K562 (cell line): ENCODE data around the gene SLC9C2. TPM values are rescaled to one million over a fixed set of nuclear protein-coding genes. Genes with fewer than 3 reads are reported as not detected.

ENCODE experiments used
- ATAC-seq: fragments of 200-7000 bp; cut with Tn5 transposase; 3 replicates; pipeline ENCODE4 v1.9.1; 2020; ENCODE audit warnings: moderate library complexity
- BruUV-seq: library from RNA; stranded (reverse); fragments of 400-500 nt; replicated peaks from 2 replicates; lab custom pipeline; 2021; lab: Mats Ljungman, UMichigan
- CTCF ChIA-PET: fragments of 300-600 bp; formaldehyde crosslinking; extraction: SDS; loops from one replicate; lab custom pipeline; 2021; ENCODE audit warnings: low intra/inter-chr PET ratio; lab: Yijun Ruan, JAX
- POLR2A ChIA-PET: fragments of 300-600, 350-650 bp; sonication (Branson Sonifier 250); formaldehyde crosslinking; extraction: SDS; loops from one replicate; lab custom pipeline; 2021; ENCODE audit warnings: antibody characterized with exemption, inconsistent platforms; lab: Yijun Ruan, JAX
- DNase-seq, 4 experiments: peaks; one replicate each; pipeline versions ENCODE4 v3.0.0 to v3.0.0-alpha.2; 2011 to 2018; ENCODE audit warnings: low spot score in 3 of 4, mixed read lengths in 3 of 4; ENCODE audit errors: extremely low read depth in 1 of 4
- FAIRE-seq: peaks from 2 replicates; lab custom pipeline; 2011; peaks lifted over from hg19 to GRCh38; lab: Jason Lieb, UNC
- H2AFZ ChIP-seq: 2 replicates; pipeline ENCODE4 v1.6.0; 2011; ENCODE audit warnings: low read depth, low read length, control low read depth, inconsistent platforms
- H3K27ac ChIP-seq: fragments of 200-600 bp; 3 replicates; pipeline ENCODE4 v1.8.0; 2011; ENCODE audit warnings: low read depth, mild to moderate bottlenecking, control low read depth, inconsistent platforms, low read length, moderate library complexity, mixed read lengths; ENCODE audit errors: extremely low read depth
- H3K27me3 ChIP-seq, 2 experiments: fragments of 300-600 bp in 1 of 2; 2 replicates in 1 of 2; 3 replicates in 1 of 2; pipeline versions ENCODE4 v1.6.0 to v1.8.0; 2011; ENCODE audit warnings: inconsistent platforms in 2 of 2, low read length in 2 of 2, mild to moderate bottlenecking in 1 of 2, mixed read lengths in 1 of 2, moderate library complexity in 1 of 2; ENCODE audit not compliant: control insufficient read depth in 2 of 2, insufficient read depth in 2 of 2
- H3K36me3 ChIP-seq: fragments of 300-600 bp; 3 replicates; pipeline ENCODE4 v1.8.0; 2011; ENCODE audit warnings: mild to moderate bottlenecking, low read length, inconsistent platforms; ENCODE audit not compliant: control insufficient read depth, insufficient read depth
- H3K4me1 ChIP-seq, 2 experiments: fragments of 200-600 bp in 1 of 2; replicated peaks in 1 of 2; 2 replicates in 1 of 2; 3 replicates in 1 of 2; pipeline versions ENCODE4 v1.5.1 to v1.8.0; 2011; ENCODE audit warnings: inconsistent platforms in 2 of 2, low read length in 2 of 2, mild to moderate bottlenecking in 1 of 2, mixed read lengths in 1 of 2, moderate library complexity in 1 of 2; ENCODE audit not compliant: control insufficient read depth in 2 of 2, insufficient read depth in 2 of 2
- H3K4me2 ChIP-seq: 2 replicates; pipeline ENCODE4 v1.6.1; 2011; ENCODE audit warnings: low read length, control low read depth, inconsistent platforms, mixed read lengths; ENCODE audit not compliant: insufficient read depth
- H3K4me3 ChIP-seq: fragments of 200-600 bp; sonication (generic), shearing (Covaris generic); 2 replicates; pipeline ENCODE4 v1.5.1; 2016; ENCODE audit warnings: control low read depth, inconsistent platforms
- H3K79me2 ChIP-seq: fragments of 200-600 bp; 3 replicates; pipeline ENCODE4 v1.8.0; 2011; ENCODE audit warnings: low read length, inconsistent platforms; ENCODE audit not compliant: control insufficient read depth, insufficient read depth
- H3K9ac ChIP-seq, 2 experiments: 2 replicates each; pipeline versions ENCODE4 v1.6.0 to v1.6.1; 2011; ENCODE audit warnings: low read depth in 2 of 2, low read length in 2 of 2, control low read depth in 1 of 2, inconsistent platforms in 1 of 2, mild to moderate bottlenecking in 1 of 2, mixed read lengths in 1 of 2; ENCODE audit not compliant: insufficient read depth in 1 of 2
- H3K9me1 ChIP-seq: one replicate; pipeline ENCODE4 v1.6.0; 2011; ENCODE audit warnings: inconsistent platforms, mild to moderate bottlenecking, low read length, moderate library complexity; ENCODE audit not compliant: control insufficient read depth, insufficient read depth
- H3K9me3 ChIP-seq: replicated peaks from 2 replicates; pipeline ENCODE4 v1.5.1; 2011; ENCODE audit warnings: low read depth, low read length, inconsistent platforms; ENCODE audit not compliant: control insufficient read depth, insufficient read depth
- H4K20me1 ChIP-seq: replicated peaks from 2 replicates; pipeline ENCODE4 v1.6.1; 2011; ENCODE audit warnings: low read length, inconsistent platforms, mixed read lengths; ENCODE audit not compliant: control insufficient read depth, insufficient read depth
- BCL6 ChIP-seq: fragments of 250-450 bp; sonication (Bioruptor Pico); IDR thresholded peaks from 2 replicates; pipeline ENCODE4 v1.4.0; 2020
- RAD21 ChIP-seq, 2 experiments: fragments of 250-450 bp in 1 of 2; fragments of 450-650 bp in 1 of 2; sonication (Bioruptor Pico) in 1 of 2; formaldehyde crosslinking in 1 of 2; IDR thresholded peaks in 1 of 2; conservative IDR thresholded peaks in 1 of 2; 2 replicates each; pipeline versions ENCODE4 v1.4.0 to v1.8.0; 2020 to 2022; ENCODE audit warnings: mild to moderate bottlenecking in 2 of 2, moderate library complexity in 1 of 2
- SMARCE1 ChIP-seq: fragments of 450-650 bp; IDR thresholded peaks from 2 replicates; pipeline ENCODE4 v1.7.1; 2016; ENCODE audit warnings: mild to moderate bottlenecking
- SOX6 ChIP-seq: fragments of 450-650 bp; IDR thresholded peaks from 2 replicates; pipeline ENCODE4 v1.6.1; 2014; ENCODE audit warnings: mild to moderate bottlenecking
- THRAP3 ChIP-seq: fragments of 450-650 bp; IDR thresholded peaks from 2 replicates; pipeline ENCODE4 v1.6.1; 2016; ENCODE audit warnings: mild to moderate bottlenecking, inconsistent platforms, borderline replicate concordance
- ZNF561 ChIP-seq: fragments of 450-650 bp; formaldehyde crosslinking; conservative IDR thresholded peaks from 2 replicates; pipeline ENCODE4 v1.4.0; 2020; ENCODE audit warnings: mild to moderate bottlenecking, moderate library complexity
- WGBS: fragments of 100-300 bp; shearing (Covaris generic); methylation state at CpG from one replicate; pipeline ENCODE4 v1.1.6; 2016; ENCODE audit warnings: low coverage, mixed read lengths; ENCODE audit not compliant: insufficient coverage; ENCODE audit errors: missing lambda C conversion rate; 5-methylcytosine and 5-hydroxymethylcytosine counted together
- in situ Hi-C: fragments of 300-500 bp; cut with MboI; formaldehyde crosslinking; loops from 4 replicates; pipeline ENCODE4 v1.15.0; 2018; ENCODE audit warnings: inconsistent platforms, mixed read lengths
- intact Hi-C: fragments of 100-400 bp; cut with micrococcal nuclease; formaldehyde crosslinking; loops from 2 replicates; pipeline ENCODE4 v1.14.2; 2022
- polyA plus RNA-seq, 8 experiments: library from polyadenylated mRNA; depleted of rRNA in 4 of 8; stranded (reverse) in 5 of 8; unstranded in 3 of 8; fragments of >200 nt; fragmentation: Nextera tagmentation in 2 of 8; fragmentation: Illumina TruSeq in 1 of 8; extraction: Ambion mirVana in 2 of 8; extraction: Trizol in 1 of 8; gene quantifications; 2 replicates each; pipeline versions ENCODE4 v1.2.1 to v1.2.3, GENCODE V29; 2011 to 2014; ENCODE audit warnings: inconsistent platforms in 1 of 8, missing spikeins in 1 of 8
- total RNA-seq, 7 experiments: library from RNA; depleted of rRNA in 6 of 7; stranded (reverse); fragments of >200 nt in 6 of 7; fragmentation: Illumina TruSeq in 2 of 7; extraction: Trizol in 2 of 7; gene quantifications; 2 replicates each; pipeline versions ENCODE4 v1.2.1 to v1.2.3, GENCODE V29; 2011 to 2021; ENCODE audit warnings: low replicate concordance in 1 of 7
- TF ChIP-seq, protein P1 (sequence below): sonication (generic); formaldehyde crosslinking; IDR thresholded peaks from 2 replicates; pipeline ENCODE4 v1.8.1; 2023; ENCODE audit warnings: mild to moderate bottlenecking, missing genetic modification reagents
- TF ChIP-seq, protein P2 (sequence below): fragments of 450-650 bp; formaldehyde crosslinking; IDR thresholded peaks from 2 replicates; pipeline ENCODE4 v1.4.0; 2022; ENCODE audit warnings: mild to moderate bottlenecking, moderate library complexity
- TF ChIP-seq, protein P3 (sequence below): fragments of 450-650 bp; formaldehyde crosslinking; IDR thresholded peaks from 2 replicates; pipeline ENCODE4 v1.4.0; 2020; ENCODE audit warnings: mild to moderate bottlenecking, moderate library complexity

The SLC9C2 gene
- total and polyA plus RNA-seq, 9 of the 15 experiments (the other 6 are each of a cell fraction or from before 2014, with no cell fraction given): 0.11 to 0.22 (median 0.15) TPM; not detected in 5

DNA sequence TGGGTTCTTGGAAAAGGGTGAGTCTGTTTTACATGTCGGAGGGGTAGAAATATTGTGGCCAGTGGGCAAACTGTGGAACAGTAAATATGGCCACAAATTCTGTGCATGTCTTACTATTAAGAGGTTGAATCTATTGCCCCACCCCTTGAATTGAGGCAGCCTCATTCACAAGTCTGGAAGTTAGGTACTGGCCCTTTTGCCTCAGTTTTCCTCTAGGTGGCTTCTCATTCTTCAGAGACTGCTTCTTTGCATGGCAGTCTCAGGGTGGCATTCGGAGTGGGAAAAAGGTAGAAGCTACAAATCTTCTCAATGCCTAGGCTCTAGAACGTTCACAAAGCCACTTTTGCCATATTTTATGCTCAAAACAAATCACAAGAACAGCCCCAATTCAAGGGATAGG is 57.2 kb downstream of the SLC9C2 start:
- H3K36me3 ChIP-seq: no peaks in the 10 kb centered on the region
- H3K9me1 ChIP-seq: no peaks in the 10 kb centered on the region
- no TSS peak for BruUV-seq
- no peak overlapping the region for H3K9ac ChIP-seq
- intact Hi-C loops (no loop called here), in situ Hi-C loops (no loop called here)
- ChIA-PET POLR2A (no interaction called here), CTCF (no interaction called here)
- ATAC-seq (peak; percentile 28; the same call in 1 of the 3 replicates), DNase-seq (peak in 1 of 4 experiments; percentile 22), FAIRE-seq (no peak)
- no peaks in the 10 kb centered on the region for H3K9me3 ChIP-seq
- no peak overlapping the region for H3K4me2 ChIP-seq
- no peaks in the 10 kb centered on the region for H3K79me2 ChIP-seq
- H3K4me3 ChIP-seq: no peak overlapping the region
- H3K27ac ChIP-seq: no peak overlapping the region
- no peaks in the 10 kb centered on the region for H4K20me1 ChIP-seq
- H2AFZ ChIP-seq: 0 out of 2 replicates have a peak overlapping the region, but pooled peaks have one; percentile 26
- H3K27me3 ChIP-seq: no peaks in the 10 kb centered on the region
- TF ChIP-seq SMARCE1 (no peak), RAD21 (CRISPR knock-in tag; conservative IDR thresholded peaks at IDR 0.05 in 1 of 2, IDR thresholded peaks at IDR 0.05 in 1 of 2) (peak in 1 of 2 experiments; percentile 28; a peak in 1 of 4 replicates)
- H3K4me1 ChIP-seq: no peaks in the 10 kb centered on the region
- 6% methylated on average over 3 of the region's 3 CpGs for WGBS

DNA sequence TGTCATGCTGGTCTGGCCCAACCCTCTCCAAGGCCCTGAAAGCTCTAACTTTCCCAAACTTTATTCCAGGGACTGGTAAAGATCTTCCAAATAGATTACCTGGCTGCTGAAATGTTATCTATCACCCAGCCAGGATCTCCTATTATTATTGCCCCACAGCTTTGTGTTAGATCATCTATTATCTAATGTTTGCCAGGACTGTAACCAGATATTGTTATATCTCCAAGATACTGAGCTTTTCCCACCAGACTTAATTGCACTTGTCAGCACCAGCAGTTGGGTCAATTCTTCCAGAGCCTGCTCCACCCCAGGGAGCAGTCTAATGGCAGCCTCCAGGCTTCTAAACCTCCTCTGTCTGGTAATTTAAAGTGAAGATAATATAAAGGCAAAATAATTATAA is 66.6 kb downstream of the SLC9C2 start:
- H3K9me1 ChIP-seq: no peaks in the 10 kb centered on the region
- no peak overlapping the region for H3K4me2 ChIP-seq
- H3K36me3 ChIP-seq: no peaks in the 10 kb centered on the region
- H3K79me2 ChIP-seq: no peaks in the 10 kb centered on the region
- FAIRE-seq (no peak), DNase-seq (no peak), ATAC-seq (no peak)
- no peak overlapping the region for H3K9ac ChIP-seq
- H3K9me3 ChIP-seq: no peaks in the 10 kb centered on the region
- H3K27ac ChIP-seq: no peak overlapping the region
- H3K4me1 ChIP-seq: no peaks in the 10 kb centered on the region
- BruUV-seq: no TSS peak
- ChIA-PET POLR2A (interaction anchor here (1.2 kb wide), 1 partner anchor 13 kb away, joined by 3 read pairs; no protein-coding TSS in a partner anchor), CTCF (interaction anchor here (0.7 kb wide), 1 partner anchor 309 kb away, joined by 3 read pairs; no protein-coding TSS in a partner anchor)
- H2AFZ ChIP-seq: no peak overlapping the region
- H3K27me3 ChIP-seq: no peaks in the 10 kb centered on the region
- no peaks in the 10 kb centered on the region for H4K20me1 ChIP-seq
- in situ Hi-C loops: no loop called here
- H3K4me3 ChIP-seq: no peak overlapping the region
- intact Hi-C loops: no loop called here
- no peak for TF ChIP-seq SOX6
- TF ChIP-seq THRAP3: no peak
- TF ChIP-seq, protein P1, sequence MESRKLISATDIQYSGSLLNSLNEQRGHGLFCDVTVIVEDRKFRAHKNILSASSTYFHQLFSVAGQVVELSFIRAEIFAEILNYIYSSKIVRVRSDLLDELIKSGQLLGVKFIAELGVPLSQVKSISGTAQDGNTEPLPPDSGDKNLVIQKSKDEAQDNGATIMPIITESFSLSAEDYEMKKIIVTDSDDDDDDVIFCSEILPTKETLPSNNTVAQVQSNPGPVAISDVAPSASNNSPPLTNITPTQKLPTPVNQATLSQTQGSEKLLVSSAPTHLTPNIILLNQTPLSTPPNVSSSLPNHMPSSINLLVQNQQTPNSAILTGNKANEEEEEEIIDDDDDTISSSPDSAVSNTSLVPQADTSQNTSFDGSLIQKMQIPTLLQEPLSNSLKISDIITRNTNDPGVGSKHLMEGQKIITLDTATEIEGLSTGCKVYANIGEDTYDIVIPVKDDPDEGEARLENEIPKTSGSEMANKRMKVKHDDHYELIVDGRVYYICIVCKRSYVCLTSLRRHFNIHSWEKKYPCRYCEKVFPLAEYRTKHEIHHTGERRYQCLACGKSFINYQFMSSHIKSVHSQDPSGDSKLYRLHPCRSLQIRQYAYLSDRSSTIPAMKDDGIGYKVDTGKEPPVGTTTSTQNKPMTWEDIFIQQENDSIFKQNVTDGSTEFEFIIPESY (CRISPR knock-in tag): no peak
- no peak for TF ChIP-seq BCL6 (CRISPR knock-in tag)
- TF ChIP-seq, protein P2, sequence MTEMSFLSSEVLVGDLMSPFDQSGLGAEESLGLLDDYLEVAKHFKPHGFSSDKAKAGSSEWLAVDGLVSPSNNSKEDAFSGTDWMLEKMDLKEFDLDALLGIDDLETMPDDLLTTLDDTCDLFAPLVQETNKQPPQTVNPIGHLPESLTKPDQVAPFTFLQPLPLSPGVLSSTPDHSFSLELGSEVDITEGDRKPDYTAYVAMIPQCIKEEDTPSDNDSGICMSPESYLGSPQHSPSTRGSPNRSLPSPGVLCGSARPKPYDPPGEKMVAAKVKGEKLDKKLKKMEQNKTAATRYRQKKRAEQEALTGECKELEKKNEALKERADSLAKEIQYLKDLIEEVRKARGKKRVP: no peak
- TF ChIP-seq ZNF561: no peak
- TF ChIP-seq, protein P3, sequence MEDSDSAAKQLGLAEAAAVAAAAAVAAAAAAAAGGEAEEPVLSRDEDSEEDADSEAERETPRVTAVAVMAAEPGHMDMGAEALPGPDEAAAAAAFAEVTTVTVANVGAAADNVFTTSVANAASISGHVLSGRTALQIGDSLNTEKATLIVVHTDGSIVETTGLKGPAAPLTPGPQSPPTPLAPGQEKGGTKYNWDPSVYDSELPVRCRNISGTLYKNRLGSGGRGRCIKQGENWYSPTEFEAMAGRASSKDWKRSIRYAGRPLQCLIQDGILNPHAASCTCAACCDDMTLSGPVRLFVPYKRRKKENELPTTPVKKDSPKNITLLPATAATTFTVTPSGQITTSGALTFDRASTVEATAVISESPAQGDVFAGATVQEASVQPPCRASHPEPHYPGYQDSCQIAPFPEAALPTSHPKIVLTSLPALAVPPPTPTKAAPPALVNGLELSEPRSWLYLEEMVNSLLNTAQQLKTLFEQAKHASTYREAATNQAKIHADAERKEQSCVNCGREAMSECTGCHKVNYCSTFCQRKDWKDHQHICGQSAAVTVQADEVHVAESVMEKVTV: no peak
